HL-60 (cell line): ENCODE data around the gene RTEL1.
"Not testable (repeated sequence)": the region's sequence is repeated elsewhere in the genome, so short reads cannot be mapped to it uniquely, and the experiment has no call there.

Experiments
- DNase-seq, 2 experiments: peaks; one replicate each; pipeline ENCODE4 v3.0.0-alpha.2; 2010 to 2020; ENCODE audit warnings: low read depth in 1 of 2, low spot score in 1 of 2
- H3K27ac ChIP-seq: fragments of 250-450 bp; sonication (Bioruptor Pico); replicated peaks from 2 replicates; pipeline ENCODE4 v1.5.1; 2020; ENCODE audit warnings: mild to moderate bottlenecking, moderate library complexity
- H3K27me3 ChIP-seq: fragments of 250-450 bp; sonication (Bioruptor Pico); 2 replicates; pipeline ENCODE4 v1.5.1; 2021; ENCODE audit warnings: mild to moderate bottlenecking, moderate library complexity; ENCODE audit not compliant: insufficient read depth, poor library complexity, severe bottlenecking
- H3K4me3 ChIP-seq: replicated peaks from 2 replicates; pipeline ENCODE4 v1.5.1; 2011; ENCODE audit warnings: mild to moderate bottlenecking, control low read depth, low read length; ENCODE audit not compliant: insufficient read depth
- GABPA ChIP-seq: IDR thresholded peaks from 2 replicates; pipeline ENCODE4 v1.6.1; 2012; ENCODE audit warnings: low read depth
- POLR2AphosphoS5 ChIP-seq: IDR thresholded peaks from 2 replicates; pipeline ENCODE4 v1.6.1; 2012; ENCODE audit warnings: low read depth
- SPI1 ChIP-seq: IDR thresholded peaks from 2 replicates; pipeline ENCODE4 v1.6.1; 2012; ENCODE audit warnings: low read depth, mild to moderate bottlenecking, borderline replicate concordance
- TF ChIP-seq, protein P1 (sequence below): IDR thresholded peaks from one replicate; pipeline ENCODE4 v1.5.1; 2011; ENCODE audit warnings: low read length, control low read depth, inconsistent platforms; ENCODE audit not compliant: insufficient read depth
- TF ChIP-seq, protein P2 (sequence below): IDR thresholded peaks from 2 replicates; pipeline ENCODE4 v1.6.1; 2012; ENCODE audit warnings: low read depth; ENCODE audit not compliant: insufficient replicate concordance

The RTEL1 gene

GRCh38 chr20:63712191-63712590, 54.1 kb downstream of the RTEL1 start:
- no peak overlapping the region for H3K4me3 ChIP-seq
- H3K27me3 ChIP-seq, result no peaks in the 10 kb centered on the region
- TF ChIP-seq GABPA, result no peak
- TF ChIP-seq POLR2AphosphoS5, result no peak
- TF ChIP-seq, protein P1, sequence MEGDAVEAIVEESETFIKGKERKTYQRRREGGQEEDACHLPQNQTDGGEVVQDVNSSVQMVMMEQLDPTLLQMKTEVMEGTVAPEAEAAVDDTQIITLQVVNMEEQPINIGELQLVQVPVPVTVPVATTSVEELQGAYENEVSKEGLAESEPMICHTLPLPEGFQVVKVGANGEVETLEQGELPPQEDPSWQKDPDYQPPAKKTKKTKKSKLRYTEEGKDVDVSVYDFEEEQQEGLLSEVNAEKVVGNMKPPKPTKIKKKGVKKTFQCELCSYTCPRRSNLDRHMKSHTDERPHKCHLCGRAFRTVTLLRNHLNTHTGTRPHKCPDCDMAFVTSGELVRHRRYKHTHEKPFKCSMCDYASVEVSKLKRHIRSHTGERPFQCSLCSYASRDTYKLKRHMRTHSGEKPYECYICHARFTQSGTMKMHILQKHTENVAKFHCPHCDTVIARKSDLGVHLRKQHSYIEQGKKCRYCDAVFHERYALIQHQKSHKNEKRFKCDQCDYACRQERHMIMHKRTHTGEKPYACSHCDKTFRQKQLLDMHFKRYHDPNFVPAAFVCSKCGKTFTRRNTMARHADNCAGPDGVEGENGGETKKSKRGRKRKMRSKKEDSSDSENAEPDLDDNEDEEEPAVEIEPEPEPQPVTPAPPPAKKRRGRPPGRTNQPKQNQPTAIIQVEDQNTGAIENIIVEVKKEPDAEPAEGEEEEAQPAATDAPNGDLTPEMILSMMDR, result no peak
- TF ChIP-seq, protein P2, sequence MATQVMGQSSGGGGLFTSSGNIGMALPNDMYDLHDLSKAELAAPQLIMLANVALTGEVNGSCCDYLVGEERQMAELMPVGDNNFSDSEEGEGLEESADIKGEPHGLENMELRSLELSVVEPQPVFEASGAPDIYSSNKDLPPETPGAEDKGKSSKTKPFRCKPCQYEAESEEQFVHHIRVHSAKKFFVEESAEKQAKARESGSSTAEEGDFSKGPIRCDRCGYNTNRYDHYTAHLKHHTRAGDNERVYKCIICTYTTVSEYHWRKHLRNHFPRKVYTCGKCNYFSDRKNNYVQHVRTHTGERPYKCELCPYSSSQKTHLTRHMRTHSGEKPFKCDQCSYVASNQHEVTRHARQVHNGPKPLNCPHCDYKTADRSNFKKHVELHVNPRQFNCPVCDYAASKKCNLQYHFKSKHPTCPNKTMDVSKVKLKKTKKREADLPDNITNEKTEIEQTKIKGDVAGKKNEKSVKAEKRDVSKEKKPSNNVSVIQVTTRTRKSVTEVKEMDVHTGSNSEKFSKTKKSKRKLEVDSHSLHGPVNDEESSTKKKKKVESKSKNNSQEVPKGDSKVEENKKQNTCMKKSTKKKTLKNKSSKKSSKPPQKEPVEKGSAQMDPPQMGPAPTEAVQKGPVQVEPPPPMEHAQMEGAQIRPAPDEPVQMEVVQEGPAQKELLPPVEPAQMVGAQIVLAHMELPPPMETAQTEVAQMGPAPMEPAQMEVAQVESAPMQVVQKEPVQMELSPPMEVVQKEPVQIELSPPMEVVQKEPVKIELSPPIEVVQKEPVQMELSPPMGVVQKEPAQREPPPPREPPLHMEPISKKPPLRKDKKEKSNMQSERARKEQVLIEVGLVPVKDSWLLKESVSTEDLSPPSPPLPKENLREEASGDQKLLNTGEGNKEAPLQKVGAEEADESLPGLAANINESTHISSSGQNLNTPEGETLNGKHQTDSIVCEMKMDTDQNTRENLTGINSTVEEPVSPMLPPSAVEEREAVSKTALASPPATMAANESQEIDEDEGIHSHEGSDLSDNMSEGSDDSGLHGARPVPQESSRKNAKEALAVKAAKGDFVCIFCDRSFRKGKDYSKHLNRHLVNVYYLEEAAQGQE, result no peak
- TF ChIP-seq SPI1, result no peak
- no peak for DNase-seq
- H3K27ac ChIP-seq, result no peak overlapping the region

DNA sequence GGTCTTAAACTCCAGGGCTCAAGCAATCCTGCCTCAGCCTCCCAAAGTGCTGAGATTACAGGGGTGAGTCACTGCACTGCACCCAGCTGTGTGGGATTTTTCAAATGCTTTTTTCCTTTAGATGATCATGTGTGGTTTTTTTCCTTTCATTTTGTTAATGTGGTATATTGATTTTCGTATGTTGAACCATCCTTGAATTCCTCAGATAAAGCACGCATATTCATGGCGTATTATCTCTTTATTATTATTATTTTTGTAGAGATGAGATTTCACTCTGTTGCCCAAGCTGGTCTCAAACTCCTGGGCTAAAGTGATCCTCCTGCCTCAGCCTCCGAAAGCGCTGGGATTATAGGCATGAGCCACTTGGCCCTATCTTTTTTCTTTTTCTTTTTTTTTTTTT, 56.7 kb downstream of the RTEL1 start:
- Histone ChIP-seq H3K27me3 (no peaks in the 10 kb centered on the region), H3K4me3 (no peak overlapping the region), H3K27ac (no peak overlapping the region)
- TF ChIP-seq, protein P2, result no peak
- no peak for TF ChIP-seq POLR2AphosphoS5
- TF ChIP-seq, protein P1, result no peak
- DNase-seq, result no peak

DNA sequence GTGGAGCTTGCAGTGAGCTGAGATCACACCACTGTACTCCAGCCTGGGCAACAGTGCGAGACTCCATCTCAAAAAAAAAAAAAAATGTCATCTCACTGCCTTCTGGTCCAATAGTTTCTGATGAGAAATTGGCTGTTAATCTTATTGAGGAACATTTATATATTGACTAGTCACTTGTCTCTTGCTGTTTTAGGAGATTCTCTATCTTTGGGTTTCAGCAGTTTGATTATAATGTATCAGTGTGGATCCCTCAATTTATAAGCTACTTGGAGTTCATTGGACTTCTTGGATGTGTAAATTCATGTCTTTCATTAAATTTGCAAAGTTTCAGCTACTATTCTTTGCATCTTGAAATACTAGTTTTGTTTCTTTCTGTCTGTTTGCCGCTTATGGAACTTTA, 60.9 kb downstream of the RTEL1 start:
- DNase-seq, result no peak
- no peak for TF ChIP-seq SPI1
- TF ChIP-seq POLR2AphosphoS5, result no peak
- no peak for TF ChIP-seq GABPA
- H3K27me3 ChIP-seq, result no peaks in the 10 kb centered on the region
- H3K4me3 ChIP-seq, result no peak overlapping the region
- no peak overlapping the region for H3K27ac ChIP-seq

DNA sequence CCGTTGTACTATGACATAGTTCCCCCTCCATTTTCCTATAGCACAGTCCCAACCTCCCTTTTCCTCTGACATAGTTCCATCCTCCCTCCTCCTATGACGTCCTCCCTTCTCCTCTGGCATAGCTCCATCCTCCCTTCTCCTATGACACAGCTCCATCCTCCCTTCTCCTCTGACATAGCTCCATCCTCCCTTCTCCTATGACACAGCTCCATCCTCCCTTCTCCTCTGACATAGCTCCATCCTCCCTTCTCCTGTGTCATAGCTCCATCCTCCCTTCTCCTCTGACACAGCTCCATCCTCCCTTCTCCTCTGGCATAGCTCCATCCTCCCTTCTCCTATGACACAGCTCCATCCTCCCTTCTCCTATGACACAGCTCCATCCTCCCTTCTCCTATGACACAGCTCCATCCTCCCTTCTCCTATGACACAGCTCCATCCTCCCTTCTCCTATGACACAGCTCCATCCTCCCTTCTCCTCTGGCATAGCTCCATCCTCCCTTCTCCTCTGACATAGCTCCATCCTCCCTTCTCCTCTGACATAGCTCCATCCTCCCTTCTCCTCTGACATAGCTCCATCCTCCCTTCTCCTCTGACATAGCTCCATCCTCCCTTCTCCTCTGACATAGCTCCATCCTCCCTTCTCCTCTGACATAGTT, 65.0 kb downstream of the RTEL1 start:
- not testable (repeated sequence) for H3K27me3 ChIP-seq, DNase-seq, H3K4me3 ChIP-seq, H3K27ac ChIP-seq

DNA sequence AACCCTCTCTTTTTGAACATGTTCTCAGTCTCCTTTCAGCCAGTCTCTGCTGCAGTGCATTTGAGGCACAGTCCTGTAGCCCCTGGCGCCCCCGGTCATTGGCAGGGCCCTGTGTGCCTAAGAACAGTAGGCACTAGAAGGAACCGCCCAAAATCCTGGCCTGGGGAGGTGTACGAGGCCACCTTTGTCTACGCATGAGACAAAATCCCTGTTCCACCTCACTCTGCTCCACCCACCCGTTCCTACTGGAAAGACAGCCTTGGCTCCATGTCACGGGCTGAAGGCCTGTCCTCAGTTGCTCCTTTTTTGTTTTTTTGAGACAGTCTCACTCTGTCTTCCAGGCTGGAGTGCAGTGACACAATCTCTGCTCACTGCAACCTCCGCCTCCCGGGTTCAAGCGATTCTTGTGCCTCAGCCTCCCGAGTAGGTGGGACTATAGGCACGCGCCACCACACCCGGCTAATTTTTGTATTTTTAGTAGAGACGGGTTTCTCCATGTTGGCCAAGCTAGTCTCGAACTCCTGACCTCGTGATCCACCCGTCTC, 72.1 kb downstream of the RTEL1 start:
- peak overlapping the region; percentile 83 for H3K27ac ChIP-seq

More for the DNA sequence above, 72.1 kb downstream of the RTEL1 start:
- not testable (repeated sequence) for H3K4me3 ChIP-seq, H3K27me3 ChIP-seq, DNase-seq
